Activated CD4-positive, alpha-beta T cell treated with anti-CD3 and anti-CD28 coated beads for 24 hours (primary cell): ENCODE results near the gene COG5.

Experiments used
- DNase-seq, 2 donors: peaks; one replicate each; pipeline ENCODE4 v3.0.0-alpha.2; 2020; ENCODE audit warnings: low read depth in 2 of 2

The COG5 gene

GRCh38 chr7:107563775-107564552 is at the start of gene COG5, which contains the start of gene DUS4L:
Gene COG5 (minus strand): TSS chr7:107563920. CDS start chr7:107563896, 24 bp downstream.
Gene DUS4L (plus strand): TSS chr7:107563971. CDS start chr7:107567071, 3,100 bp downstream.
- peak; percentile 73 to 80 for DNase-seq

GRCh38 chr7:107613439-107613838 is 49.7 kb upstream of the COG5 start:
- no peak for DNase-seq

- no peak for DNase-seq
Observed at GRCh38 chr7:107610323-107610722, 46.6 kb upstream of the COG5 start.

- DNase-seq, result no peak
Observed at GRCh38 chr7:107609811-107610261, 46.1 kb upstream of the COG5 start.

- no peak for DNase-seq
Observed at GRCh38 chr7:107606303-107606702, 42.6 kb upstream of the COG5 start.

GRCh38 chr7:107605218-107605815 is 41.6 kb upstream of the COG5 start:
- no peak for DNase-seq

GRCh38 chr7:107600816-107601215 is 37.1 kb upstream of the COG5 start:
- DNase-seq, result no peak

- DNase-seq, result no peak
Observed at GRCh38 chr7:107599262-107599661, 35.5 kb upstream of the COG5 start.

GRCh38 chr7:107597953-107598352 is 34.2 kb upstream of the COG5 start:
- no peak for DNase-seq

- DNase-seq, result no peak
Observed at GRCh38 chr7:107597582-107597916, 33.8 kb upstream of the COG5 start.

- no peak for DNase-seq
Observed at GRCh38 chr7:107596881-107597581, 33.3 kb upstream of the COG5 start.

- no peak for DNase-seq
Observed at GRCh38 chr7:107594961-107595737, 31.4 kb upstream of the COG5 start.

GRCh38 chr7:107593025-107593410 is 29.3 kb upstream of the COG5 start:
- DNase-seq, result no peak

GRCh38 chr7:107592361-107593024 is 28.8 kb upstream of the COG5 start:
- no peak for DNase-seq

GRCh38 chr7:107591421-107591820 is 27.7 kb upstream of the COG5 start:
- DNase-seq, result no peak

- DNase-seq, result no peak
Observed at GRCh38 chr7:107588529-107589130, 24.9 kb upstream of the COG5 start.

GRCh38 chr7:107584716-107585115 is 21.0 kb upstream of the COG5 start:
- DNase-seq, result no peak

- DNase-seq, result no peak
Observed at GRCh38 chr7:107582875-107583274, 19.2 kb upstream of the COG5 start.

GRCh38 chr7:107581387-107582013 is 17.8 kb upstream of the COG5 start:
- no peak for DNase-seq

GRCh38 chr7:107580716-107581383 is 17.1 kb upstream of the COG5 start:
- DNase-seq, result no peak
